ENCODE results near the gene DUOX1. TPM values are rescaled to one million over a fixed set of nuclear protein-coding genes. Genes with fewer than 3 reads are reported as not detected.

DUOX1 gene
- total and polyA plus RNA-seq, 2 of the 13 experiments (the other 11 are each of a cell fraction or from before 2014, with no cell fraction given) = 0.03 TPM; not detected in 1

DNA sequence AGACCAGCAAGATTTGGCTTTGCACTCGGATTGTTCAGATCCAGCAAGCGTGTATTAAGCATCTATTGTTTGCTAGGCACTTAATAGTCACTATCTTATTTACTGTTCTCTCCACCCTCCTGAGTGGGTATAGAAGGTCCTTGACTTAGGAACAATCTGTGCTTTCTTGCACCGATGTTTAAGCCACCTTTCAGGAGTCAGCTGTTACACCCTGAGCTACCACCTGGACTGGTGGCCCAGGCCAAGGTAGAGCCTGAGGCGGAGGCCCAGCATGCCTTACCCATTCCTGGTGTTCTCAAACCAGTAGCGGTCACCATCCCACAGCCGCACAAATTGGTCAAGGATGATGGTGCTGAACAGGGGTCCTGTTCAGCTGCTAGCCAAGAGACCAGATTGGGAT lies 10.0 kb downstream of the DUOX1 start:
- no peaks in the 10 kb centered on the region for H3K4me1 ChIP-seq (ENCODE audit: insufficient read depth, low read length)
- H3K36me3 ChIP-seq (replicated peaks in 1 of 2; ENCODE audit: control insufficient read depth in 1 of 2, insufficient read depth in 2 of 2, low read length in 2 of 2) = no peaks in the 10 kb centered on the region
- BruUV-seq (replicated peaks) = no TSS peak
- H3K4me2 ChIP-seq (ENCODE audit: low read depth, low read length) = no peak overlapping the region
- POLR2A ChIA-PET = no interaction called here
- in situ Hi-C loops (cut with HindIII; ENCODE audit: extremely low pct_ligation_motif_present, low pct_unique_long_range_greater_than_20kb) (no loop called here), intact Hi-C loops (cut with micrococcal nuclease; ENCODE audit: unreplicated experiment) (no loop called here)
- peaks cover 2 to 16% of the 10 kb centered on the region in 2 experiments; a peak in 3 of 5 replicates for H3K27me3 ChIP-seq (ENCODE audit: control insufficient read depth in 1 of 2, insufficient read depth in 2 of 2, low read length in 2 of 2)
- no peak overlapping the region for H3K27ac ChIP-seq (ENCODE audit: extremely low read length, insufficient read depth, low read length)
- no peak overlapping the region for H3K9ac ChIP-seq (ENCODE audit: insufficient read depth, low read depth, low read length)
- no peaks in the 10 kb centered on the region for H4K20me1 ChIP-seq (ENCODE audit: insufficient read depth, low read length)
- 35% methylated on average over 6 of the region's 6 CpGs for WGBS (ENCODE audit: low lambda C conversion rate)
- no peak overlapping the region for H2AFZ ChIP-seq (ENCODE audit: low read length)
- CTCF ChIA-PET (ENCODE audit: low intra/inter-chr PET ratio, low total read pairs) = no interaction called here
- FAIRE-seq = no peak
- H3K4me3 ChIP-seq (replicated peaks in 1 of 3; ENCODE audit: insufficient read depth in 1 of 3, low read depth in 2 of 3, low read length in 3 of 3) = no peak overlapping the region
- H3K9me3 ChIP-seq (ENCODE audit: low read length) = no peaks in the 10 kb centered on the region
- no peaks in the 10 kb centered on the region for H3K79me2 ChIP-seq (ENCODE audit: insufficient read depth, low read length)
- TF ChIP-seq ZNF225 (CRISPR knock-in tag; IDR thresholded peaks at IDR 0.05) (no peak), ISX (CRISPR knock-in tag; conservative IDR thresholded peaks at IDR 0.05) (no peak), JUNB (CRISPR knock-in tag; IDR thresholded peaks at IDR 0.05; ENCODE audit: borderline replicate concordance) (no peak)
- no peak for DNase-seq (ENCODE audit: low spot score)
- ATAC-seq = no peak

DNA sequence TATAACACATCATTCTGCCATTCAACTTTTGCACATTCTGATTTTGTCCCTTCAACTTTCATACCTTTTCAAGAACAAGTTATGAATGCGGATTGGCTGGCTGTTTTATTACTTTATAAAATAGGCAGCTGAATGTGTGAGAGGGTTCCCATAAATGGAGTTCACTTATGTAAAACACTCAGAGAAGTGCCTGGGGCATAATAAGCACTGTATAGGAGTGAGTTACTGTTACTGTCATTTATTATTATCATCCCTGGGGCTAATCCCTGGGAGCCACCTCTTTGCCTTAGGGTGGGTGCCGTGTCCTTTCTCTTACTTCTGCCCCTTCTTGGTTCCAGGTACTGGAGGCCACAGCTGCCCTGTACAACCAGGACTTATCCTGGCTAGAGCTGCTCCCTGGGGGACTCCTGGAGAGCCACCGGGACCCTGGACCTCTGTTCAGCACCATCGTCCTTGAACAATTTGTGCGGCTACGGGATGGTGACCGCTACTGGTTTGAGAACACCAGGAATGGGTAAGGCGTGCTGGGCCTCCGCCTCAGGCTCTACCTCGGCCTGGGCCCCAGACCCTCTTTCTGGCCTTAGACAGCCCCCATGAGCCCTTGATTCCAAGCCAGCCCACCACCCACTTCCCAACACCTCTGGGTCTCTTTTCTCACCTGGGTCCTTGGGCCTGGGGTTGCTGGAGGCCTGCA lies 10.9 kb downstream of the DUOX1 start:
- FAIRE-seq = no peak
- Histone ChIP-seq H3K9me3 (ENCODE audit: low read length) (no peaks in the 10 kb centered on the region), H3K4me3 (replicated peaks in 1 of 3; ENCODE audit: insufficient read depth in 1 of 3, low read depth in 2 of 3, low read length in 3 of 3) (no peak overlapping the region), H3K4me2 (ENCODE audit: low read depth, low read length) (no peak overlapping the region), H3K9ac (ENCODE audit: insufficient read depth, low read depth, low read length) (no peak overlapping the region), H3K4me1 (ENCODE audit: insufficient read depth, low read length) (no peaks in the 10 kb centered on the region), H3K36me3 (replicated peaks in 1 of 2; ENCODE audit: control insufficient read depth in 1 of 2, insufficient read depth in 2 of 2, low read length in 2 of 2) (no peaks in the 10 kb centered on the region), H3K79me2 (ENCODE audit: insufficient read depth, low read length) (no peaks in the 10 kb centered on the region), H4K20me1 (ENCODE audit: insufficient read depth, low read length) (no peaks in the 10 kb centered on the region), H2AFZ (ENCODE audit: low read length) (no peak overlapping the region), H3K27ac (ENCODE audit: extremely low read length, insufficient read depth, low read length) (no peak overlapping the region), H3K27me3 (ENCODE audit: control insufficient read depth in 1 of 2, insufficient read depth in 2 of 2, low read length in 2 of 2) (peaks cover 2 to 16% of the 10 kb centered on the region in 2 experiments; a peak in 2 of 5 replicates)
- in situ Hi-C loops (cut with HindIII; ENCODE audit: extremely low pct_ligation_motif_present, low pct_unique_long_range_greater_than_20kb) = no loop called here
- no peak for ATAC-seq
- ChIA-PET POLR2A (no interaction called here), CTCF (ENCODE audit: low intra/inter-chr PET ratio, low total read pairs) (no interaction called here)
- no TSS peak for BruUV-seq (replicated peaks)
- intact Hi-C loops (cut with micrococcal nuclease; ENCODE audit: unreplicated experiment) = no loop called here
- no peak for DNase-seq (ENCODE audit: low spot score)
- WGBS (ENCODE audit: low lambda C conversion rate) = 46% methylated on average over 3 of the region's 10 CpGs
- TF ChIP-seq ZNF562 (CRISPR knock-in tag; IDR thresholded peaks at IDR 0.05; ENCODE audit: borderline replicate concordance) (no peak), ZNF549 (CRISPR knock-in tag; IDR thresholded peaks at IDR 0.05) (no peak), CCAR2 (optimal IDR thresholded peaks at IDR 0.05; ENCODE audit: low read depth, low read length) (no peak), ZNF207 (IDR thresholded peaks at IDR 0.05; ENCODE audit: borderline replicate concordance) (no peak), ZNF143 (CRISPR knock-in tag; IDR thresholded peaks at IDR 0.05) (no peak), FOXK2 (IDR thresholded peaks at IDR 0.05) (no peak), NFATC3 (CRISPR knock-in tag; IDR thresholded peaks at IDR 0.05) (no peak), NCOR1 (IDR thresholded peaks at IDR 0.05; ENCODE audit: borderline replicate concordance, low read length) (no peak), CHD4 (IDR thresholded peaks at IDR 0.05; ENCODE audit: borderline replicate concordance, low read length) (no peak)
- TF ChIP-seq, protein P1, sequence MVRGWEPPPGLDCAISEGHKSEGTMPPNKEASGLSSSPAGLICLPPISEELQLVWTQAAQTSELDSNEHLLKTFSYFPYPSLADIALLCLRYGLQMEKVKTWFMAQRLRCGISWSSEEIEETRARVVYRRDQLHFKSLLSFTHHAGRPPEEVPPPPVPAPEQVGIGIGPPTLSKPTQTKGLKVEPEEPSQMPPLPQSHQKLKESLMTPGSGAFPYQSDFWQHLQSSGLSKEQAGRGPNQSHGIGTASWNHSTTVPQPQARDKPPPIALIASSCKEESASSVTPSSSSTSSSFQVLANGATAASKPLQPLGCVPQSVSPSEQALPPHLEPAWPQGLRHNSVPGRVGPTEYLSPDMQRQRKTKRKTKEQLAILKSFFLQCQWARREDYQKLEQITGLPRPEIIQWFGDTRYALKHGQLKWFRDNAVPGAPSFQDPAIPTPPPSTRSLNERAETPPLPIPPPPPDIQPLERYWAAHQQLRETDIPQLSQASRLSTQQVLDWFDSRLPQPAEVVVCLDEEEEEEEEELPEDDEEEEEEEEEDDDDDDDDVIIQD (CRISPR knock-in tag; IDR thresholded peaks at IDR 0.05; ENCODE audit: low read depth) = no peak
- TF ChIP-seq, protein P2, sequence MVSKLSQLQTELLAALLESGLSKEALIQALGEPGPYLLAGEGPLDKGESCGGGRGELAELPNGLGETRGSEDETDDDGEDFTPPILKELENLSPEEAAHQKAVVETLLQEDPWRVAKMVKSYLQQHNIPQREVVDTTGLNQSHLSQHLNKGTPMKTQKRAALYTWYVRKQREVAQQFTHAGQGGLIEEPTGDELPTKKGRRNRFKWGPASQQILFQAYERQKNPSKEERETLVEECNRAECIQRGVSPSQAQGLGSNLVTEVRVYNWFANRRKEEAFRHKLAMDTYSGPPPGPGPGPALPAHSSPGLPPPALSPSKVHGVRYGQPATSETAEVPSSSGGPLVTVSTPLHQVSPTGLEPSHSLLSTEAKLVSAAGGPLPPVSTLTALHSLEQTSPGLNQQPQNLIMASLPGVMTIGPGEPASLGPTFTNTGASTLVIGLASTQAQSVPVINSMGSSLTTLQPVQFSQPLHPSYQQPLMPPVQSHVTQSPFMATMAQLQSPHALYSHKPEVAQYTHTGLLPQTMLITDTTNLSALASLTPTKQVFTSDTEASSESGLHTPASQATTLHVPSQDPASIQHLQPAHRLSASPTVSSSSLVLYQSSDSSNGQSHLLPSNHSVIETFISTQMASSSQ (IDR thresholded peaks at IDR 0.05; ENCODE audit: low read depth) = no peak
- TF ChIP-seq, protein P2 (CRISPR knock-in tag; IDR thresholded peaks at IDR 0.05; ENCODE audit: borderline replicate concordance) = no peak
